Retinal pigment epithelial cell (primary cell): ENCODE results near the gene ZNF710.

Experiments used
- DNase-seq: peaks from one replicate; pipeline ENCODE4 v3.0.0-alpha.2; 2010; ENCODE audit warnings: low read depth
- H3K4me3 ChIP-seq: 2 replicates; pipeline ENCODE4 v1.5.1; 2011; ENCODE audit warnings: mild to moderate bottlenecking, low read length, control low read depth, moderate library complexity
- TF ChIP-seq, protein P1 (sequence below): conservative IDR thresholded peaks from 2 replicates; pipeline ENCODE4 v1.5.1; 2011; ENCODE audit warnings: low read depth, low read length, control low read depth, inconsistent platforms

The ZNF710 gene

DNA sequence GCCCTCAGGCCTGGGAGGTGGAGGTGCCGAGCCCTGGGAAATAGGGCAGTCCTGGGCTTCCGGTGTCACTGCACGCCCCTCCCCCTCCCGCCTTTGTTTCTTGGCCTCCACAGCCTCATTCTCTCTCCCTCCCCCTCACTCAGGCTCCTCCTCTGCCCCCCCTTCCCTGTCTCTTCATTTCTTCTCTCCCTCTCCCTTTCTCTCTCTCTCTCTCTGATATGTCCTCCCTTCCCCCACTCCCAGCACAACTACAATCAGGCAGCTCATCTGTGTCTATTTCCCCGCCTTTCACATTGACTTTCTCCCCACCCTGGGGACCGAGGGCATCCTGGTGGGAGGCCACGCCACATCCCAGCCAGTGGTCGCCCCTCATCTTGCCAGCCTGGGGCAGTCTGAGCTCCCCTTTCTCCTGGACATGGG, 60.9 kb downstream of the ZNF710 start:
- no peak overlapping the region for H3K4me3 ChIP-seq
- TF ChIP-seq, protein P1, sequence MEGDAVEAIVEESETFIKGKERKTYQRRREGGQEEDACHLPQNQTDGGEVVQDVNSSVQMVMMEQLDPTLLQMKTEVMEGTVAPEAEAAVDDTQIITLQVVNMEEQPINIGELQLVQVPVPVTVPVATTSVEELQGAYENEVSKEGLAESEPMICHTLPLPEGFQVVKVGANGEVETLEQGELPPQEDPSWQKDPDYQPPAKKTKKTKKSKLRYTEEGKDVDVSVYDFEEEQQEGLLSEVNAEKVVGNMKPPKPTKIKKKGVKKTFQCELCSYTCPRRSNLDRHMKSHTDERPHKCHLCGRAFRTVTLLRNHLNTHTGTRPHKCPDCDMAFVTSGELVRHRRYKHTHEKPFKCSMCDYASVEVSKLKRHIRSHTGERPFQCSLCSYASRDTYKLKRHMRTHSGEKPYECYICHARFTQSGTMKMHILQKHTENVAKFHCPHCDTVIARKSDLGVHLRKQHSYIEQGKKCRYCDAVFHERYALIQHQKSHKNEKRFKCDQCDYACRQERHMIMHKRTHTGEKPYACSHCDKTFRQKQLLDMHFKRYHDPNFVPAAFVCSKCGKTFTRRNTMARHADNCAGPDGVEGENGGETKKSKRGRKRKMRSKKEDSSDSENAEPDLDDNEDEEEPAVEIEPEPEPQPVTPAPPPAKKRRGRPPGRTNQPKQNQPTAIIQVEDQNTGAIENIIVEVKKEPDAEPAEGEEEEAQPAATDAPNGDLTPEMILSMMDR = no peak
- DNase-seq = no peak

DNA sequence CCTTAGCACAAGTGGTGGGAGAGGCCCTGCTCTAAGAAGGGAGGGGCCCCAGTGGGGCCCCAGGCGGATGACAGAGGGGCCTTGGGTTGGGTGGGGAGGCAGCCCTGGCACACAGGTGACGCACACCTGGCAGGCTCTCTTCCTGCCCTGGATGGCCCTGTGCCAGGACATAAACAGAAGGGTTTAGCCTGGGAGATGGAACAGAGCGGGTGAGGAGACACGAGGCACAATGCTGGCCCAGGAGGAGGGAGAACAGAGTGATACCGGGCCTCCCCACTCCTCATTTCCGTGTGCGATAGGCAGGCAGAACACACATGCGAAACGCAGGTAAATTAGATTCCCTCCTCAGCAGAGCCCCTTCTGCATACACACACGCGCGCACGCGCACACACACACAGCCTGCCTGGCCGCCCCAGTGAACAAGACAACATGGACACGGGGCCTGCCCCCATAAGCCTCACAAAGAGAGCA, 61.4 kb downstream of the ZNF710 start:
- no peak overlapping the region for H3K4me3 ChIP-seq
- no peak for DNase-seq
- TF ChIP-seq, protein P1 = no peak

DNA sequence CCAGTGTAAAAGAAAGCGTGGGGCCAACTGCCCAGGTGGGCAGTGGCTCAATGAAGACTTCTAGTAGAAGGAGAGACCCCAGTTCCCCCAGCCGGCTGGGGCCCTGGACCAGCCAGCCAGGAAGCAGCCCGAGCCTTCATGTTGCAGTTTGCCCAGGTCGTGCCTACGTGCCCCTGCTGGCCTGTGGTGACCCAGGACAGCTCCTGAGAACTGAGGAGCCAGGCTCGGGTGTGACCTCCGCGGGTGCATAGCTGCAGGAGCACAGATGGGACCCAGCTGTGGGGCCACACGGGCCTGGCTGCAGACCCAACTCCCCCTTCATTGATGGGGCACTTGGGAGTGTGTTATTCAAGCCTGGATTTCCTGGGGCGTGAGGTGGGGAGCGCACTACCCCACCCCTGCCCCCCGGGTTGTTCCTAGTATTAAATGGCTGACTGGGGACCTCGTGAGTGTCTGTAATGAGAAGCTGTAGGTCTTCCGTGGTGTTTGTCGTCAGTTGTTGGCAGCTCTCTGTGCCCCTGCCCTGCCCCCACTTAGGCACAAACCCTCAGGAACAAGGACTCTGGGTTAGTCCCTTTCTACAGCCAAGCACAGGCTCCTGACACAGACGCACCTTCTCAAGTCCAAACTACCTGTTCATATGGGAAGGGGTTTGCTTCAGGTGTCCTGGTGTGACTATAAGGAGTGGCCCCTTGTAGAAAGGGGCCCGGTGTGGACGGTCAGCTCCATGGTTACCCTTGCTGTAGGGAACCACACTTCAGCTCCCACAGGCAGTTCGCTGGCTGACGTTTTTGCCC, 62.0 kb downstream of the ZNF710 start:
- no peak for DNase-seq
- H3K4me3 ChIP-seq = no peak overlapping the region
- TF ChIP-seq, protein P1 = no peak

DNA sequence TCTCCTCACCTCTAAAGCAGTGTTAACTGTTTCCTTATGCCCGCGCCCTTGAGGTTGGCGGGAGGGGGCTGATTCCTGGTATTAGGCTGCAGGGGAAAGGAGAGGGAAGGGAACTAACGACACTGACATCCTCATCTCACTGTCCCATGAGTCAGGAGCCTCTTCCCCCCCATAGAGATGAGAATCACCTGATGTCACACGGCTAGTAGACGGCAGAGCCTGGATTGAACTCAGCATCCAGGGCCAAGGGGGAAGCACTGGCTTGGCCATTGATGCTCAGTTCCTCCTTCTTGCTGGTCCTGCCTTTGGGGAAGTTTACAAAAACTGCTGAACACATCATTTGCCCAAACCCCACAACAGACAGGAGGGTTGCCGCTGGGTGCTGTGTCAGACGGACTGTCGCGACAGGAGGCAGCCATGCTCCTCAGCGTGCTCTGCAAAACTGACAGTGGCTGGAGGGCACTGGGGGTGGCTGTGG, 62.7 kb downstream of the ZNF710 start:
- no peak overlapping the region for H3K4me3 ChIP-seq
- TF ChIP-seq, protein P1 = no peak
- no peak for DNase-seq

DNA sequence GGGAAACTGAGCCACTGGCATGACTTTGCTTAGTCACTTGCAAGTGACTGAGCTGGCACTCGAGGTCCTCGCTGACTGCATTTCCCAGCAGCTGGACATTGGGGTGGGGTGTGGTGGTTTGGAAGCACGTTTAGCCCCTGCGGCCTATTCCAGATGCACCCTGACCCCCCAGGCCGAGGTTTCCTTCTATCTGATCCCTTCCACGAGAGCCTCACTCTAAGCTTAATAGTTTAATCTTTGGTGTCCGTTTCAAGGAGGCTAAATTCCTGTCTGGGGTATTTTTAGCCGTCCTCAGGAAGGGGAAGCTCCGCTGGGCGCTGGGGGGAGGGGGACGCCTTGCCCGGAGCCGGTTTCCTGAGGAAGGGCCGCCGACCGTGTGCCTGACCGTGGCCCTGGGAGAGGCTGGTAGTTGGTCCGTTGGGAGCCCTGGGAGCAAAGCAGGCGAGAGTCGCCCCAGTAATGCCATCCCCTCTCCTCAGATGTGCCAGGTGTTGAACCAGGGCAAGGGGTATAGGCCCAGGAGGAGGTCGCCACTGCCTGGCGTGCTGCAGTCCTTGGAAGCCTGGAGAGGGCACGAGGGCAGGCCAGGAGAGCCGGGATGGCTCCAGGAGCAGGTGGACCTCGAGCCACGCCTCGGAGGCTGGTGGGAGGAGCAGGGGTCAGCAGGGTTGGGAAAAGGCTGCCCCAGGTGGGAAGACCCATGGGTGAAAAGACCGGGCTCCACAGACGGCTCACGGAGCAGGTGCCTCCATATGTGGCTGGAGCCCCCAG, 64.0 kb downstream of the ZNF710 start:
- no peak overlapping the region for H3K4me3 ChIP-seq
- no peak for DNase-seq

DNA sequence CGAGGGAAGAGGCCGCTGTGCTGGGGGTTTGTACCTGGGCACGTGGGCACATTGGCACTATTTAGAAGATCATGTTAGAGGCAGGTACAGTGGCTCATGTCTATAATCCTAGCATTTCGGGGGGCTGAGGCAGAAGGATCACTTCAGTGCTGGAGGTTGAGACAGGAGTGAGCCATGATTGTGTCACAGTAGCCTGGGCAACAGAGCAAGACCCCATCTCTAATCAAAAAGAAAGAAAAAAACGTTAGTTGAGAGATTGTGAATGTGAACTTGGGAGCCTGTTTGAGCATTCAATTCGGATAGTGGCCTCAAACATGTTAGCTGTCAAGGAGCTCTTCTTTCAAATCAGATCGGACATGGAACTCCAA, 64.5 kb downstream of the ZNF710 start:
- no peak for DNase-seq
- H3K4me3 ChIP-seq = no peak overlapping the region
- TF ChIP-seq, protein P1 = no peak

More for the DNA sequence above, 64.0 kb downstream of the ZNF710 start:
- TF ChIP-seq, protein P1 = no peak
